Measurements from ENCODE around the gene PLEKHN1. TPM values are rescaled to one million over a fixed set of nuclear protein-coding genes. Genes with fewer than 3 reads are reported as not detected.

Gene PLEKHN1
- total RNA-seq, 2 donors from 2014 or later: 0.59 TPM; not detected in 1

DNA sequence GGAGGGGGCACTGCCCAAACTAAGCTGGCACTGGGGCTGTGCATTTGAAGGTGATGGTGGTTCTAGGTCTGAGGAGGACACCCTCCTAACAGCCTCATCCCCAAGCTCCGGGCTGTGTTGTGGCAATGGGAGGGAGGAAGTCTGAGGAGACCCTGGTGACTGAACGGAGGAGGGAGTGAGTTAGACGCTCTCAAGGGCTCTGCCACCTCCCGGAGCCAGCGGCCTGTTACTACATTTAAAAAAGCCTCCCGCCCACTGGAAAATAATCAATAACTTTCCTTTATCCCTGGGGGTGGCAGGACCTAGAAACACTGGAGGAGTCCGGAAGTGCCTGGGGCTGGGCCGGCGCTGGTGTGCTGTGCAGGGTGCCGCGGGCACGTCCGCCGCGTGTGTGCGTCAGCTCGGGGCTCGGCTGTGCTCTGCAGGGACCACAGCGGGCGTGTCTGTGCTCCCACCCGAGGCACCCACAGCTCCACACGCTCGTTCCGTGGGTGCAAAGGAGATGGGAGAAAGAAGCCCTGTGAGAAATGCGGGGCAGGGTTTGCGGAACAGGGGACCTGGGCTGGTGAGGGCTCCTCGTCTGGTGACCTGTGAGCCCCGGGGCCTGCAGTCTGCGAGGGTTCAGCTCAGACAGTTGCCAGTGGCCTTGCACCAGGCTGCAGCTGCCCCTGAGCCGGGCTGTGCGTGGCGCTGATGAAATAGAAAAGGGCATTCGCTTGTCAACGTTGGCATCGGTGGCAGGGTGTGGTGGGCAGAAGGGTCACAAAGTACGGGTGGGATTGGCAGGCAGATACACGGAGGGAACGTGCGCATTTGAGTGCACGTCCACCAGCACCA is 37.2 kb upstream of the PLEKHN1 start:
- Histone ChIP-seq H3K4me3 (no peak overlapping the region), H3K36me3 (no peaks in the 10 kb centered on the region), H3K27ac (no peak overlapping the region), H3K27me3 (no peaks in the 10 kb centered on the region), H3K9me3 (no peaks in the 10 kb centered on the region), H3K4me1 (peaks cover 0 to 21% of the 10 kb centered on the region in 2 donors)
- TF ChIP-seq CTCF (IDR thresholded peaks at IDR 0.05): no peak
- no peak for DNase-seq (ENCODE audit: low spot score)

DNA sequence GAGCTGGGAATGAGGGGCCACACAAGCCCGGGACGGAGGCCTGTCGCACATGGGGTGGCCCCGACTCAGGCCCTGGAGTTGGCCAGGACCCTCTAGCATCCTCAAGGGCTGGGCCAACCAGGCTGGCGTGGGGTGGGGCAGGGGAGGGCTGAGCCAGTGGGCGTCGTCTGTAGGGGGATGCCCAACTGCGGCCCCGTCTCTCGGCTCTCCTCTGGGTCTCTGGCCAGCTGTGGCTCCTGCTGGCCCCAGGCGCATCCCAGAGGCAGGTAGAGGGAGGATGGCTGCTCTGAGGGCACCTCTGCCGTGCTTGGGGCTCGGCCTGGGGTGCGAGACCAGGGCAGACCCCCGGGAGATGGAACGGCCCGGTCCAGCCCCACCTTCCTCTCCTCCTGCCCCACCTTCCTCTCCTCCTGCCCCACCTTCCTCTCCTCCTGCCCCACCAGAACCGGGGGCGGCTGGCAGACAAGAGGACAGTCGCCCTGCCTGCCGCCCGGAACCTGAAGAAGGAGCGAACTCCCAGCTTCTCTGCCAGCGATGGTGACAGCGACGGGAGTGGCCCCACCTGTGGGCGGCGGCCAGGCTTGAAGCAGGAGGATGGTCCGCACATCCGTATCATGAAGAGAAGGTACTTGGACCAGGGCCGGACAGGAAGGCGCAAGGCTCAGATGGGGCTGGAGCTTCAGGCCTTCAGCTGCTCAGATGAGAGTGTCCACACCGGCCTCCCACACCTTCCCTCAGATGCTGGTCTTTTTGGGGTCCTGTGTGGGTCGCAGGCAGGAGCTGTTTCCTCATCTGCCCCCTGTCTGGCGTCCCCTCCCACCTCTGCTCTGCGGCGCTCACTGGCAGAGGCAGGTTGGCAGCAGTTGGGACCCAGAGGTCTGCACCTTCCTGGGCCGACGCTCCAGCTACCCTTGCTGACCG is 36.3 kb upstream of the PLEKHN1 start:
- Histone ChIP-seq H3K4me1 (peaks cover 0 to 13% of the 10 kb centered on the region in 2 donors), H3K36me3 (no peaks in the 10 kb centered on the region), H3K9me3 (no peaks in the 10 kb centered on the region), H3K27me3 (peaks cover 0 to 1% of the 10 kb centered on the region in 2 donors), H3K4me3 (no peak overlapping the region), H3K27ac (no peak overlapping the region)
- DNase-seq (ENCODE audit: low spot score): no peak
- no peak for TF ChIP-seq CTCF (IDR thresholded peaks at IDR 0.05)

- no peak overlapping the region for H3K27ac ChIP-seq
- peaks cover 0 to 8% of the 10 kb centered on the region in 2 donors for H3K27me3 ChIP-seq
- no peaks in the 10 kb centered on the region for H3K36me3 ChIP-seq
These were observed 35.6 kb upstream of the PLEKHN1 start for GRCh38 chr1:930633-931138.

DNA sequence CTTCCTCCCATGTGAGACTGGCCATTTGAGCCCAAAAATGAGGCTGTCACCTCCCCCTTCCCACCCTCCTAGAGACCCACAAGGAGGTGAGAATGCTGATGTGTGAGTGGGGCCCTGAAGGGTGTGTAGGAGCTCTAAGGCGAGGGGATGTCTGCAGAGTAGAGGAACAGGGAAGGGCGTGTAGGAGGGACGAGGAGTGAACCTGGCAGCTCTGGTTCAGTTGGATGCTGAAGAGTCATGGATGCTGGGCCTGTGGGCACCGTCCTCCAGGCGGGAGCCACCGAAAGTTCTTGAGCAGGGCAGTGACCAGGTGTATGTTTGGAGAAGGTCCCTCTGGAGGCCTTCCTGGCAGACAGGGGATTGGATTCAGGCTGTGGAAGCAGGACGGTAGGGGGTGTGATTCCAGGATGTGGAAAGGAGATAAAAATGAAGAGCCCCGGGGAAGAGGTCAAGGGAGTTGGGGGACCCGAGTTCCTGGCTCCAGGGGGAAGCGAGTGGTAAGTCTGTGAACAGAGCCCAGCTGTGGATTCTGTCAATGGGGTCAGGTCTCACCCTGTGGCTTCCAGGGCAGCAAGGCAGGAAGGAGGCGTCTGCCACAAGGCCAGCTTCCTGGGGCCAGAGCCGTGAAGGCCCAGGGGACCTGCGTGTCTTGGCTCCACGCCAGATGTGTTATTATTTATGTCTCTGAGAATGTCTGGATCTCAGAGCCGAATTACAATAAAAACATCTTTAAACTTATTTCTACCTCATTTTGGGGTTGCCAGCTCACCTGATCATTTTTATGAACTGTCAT is 34.7 kb upstream of the PLEKHN1 start:
- DNase-seq (ENCODE audit: low spot score): no peak
- no peak for TF ChIP-seq CTCF (IDR thresholded peaks at IDR 0.05)
- peaks cover 0 to 16% of the 10 kb centered on the region in 2 donors for H3K4me1 ChIP-seq
- H3K9me3 ChIP-seq: no peaks in the 10 kb centered on the region
- no peak overlapping the region for H3K27ac ChIP-seq
- no peaks in the 10 kb centered on the region for H3K36me3 ChIP-seq
- peaks cover 0 to 8% of the 10 kb centered on the region in 2 donors for H3K27me3 ChIP-seq
- H3K4me3 ChIP-seq: no peak overlapping the region

More at GRCh38 chr1:930633-931138, 35.6 kb upstream of the PLEKHN1 start:
- no peak for TF ChIP-seq CTCF (IDR thresholded peaks at IDR 0.05)
- Histone ChIP-seq H3K4me3 (no peak overlapping the region), H3K9me3 (no peaks in the 10 kb centered on the region), H3K4me1 (peaks cover 0 to 14% of the 10 kb centered on the region in 2 donors)
- no peak for DNase-seq (ENCODE audit: low spot score)

DNA sequence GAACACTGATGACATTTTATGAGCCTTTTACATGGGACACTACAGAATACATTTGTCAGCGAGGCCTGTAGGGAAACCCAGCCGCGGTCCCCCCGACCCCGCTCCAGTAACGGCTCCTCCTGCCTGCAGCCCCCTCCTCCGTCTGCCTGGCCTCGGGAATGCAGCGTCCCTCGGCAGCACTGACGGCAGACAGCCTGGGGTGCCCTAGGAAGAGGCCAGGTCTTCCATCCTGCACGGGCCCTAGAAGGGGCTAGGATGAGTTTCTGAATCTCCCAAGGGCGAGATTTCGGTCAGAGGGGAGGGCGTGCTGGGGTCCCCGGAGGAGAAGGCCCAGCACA is 34.1 kb upstream of the PLEKHN1 start:
- peaks cover 0 to 8% of the 10 kb centered on the region in 2 donors for H3K27me3 ChIP-seq
- no peak overlapping the region for H3K27ac ChIP-seq
- TF ChIP-seq CTCF (IDR thresholded peaks at IDR 0.05): no peak

More for the DNA sequence above, 34.1 kb upstream of the PLEKHN1 start:
- no peak for DNase-seq (ENCODE audit: low spot score)
- no peaks in the 10 kb centered on the region for H3K36me3 ChIP-seq
- H3K9me3 ChIP-seq: no peaks in the 10 kb centered on the region
- H3K4me1 ChIP-seq: peaks cover 0 to 16% of the 10 kb centered on the region in 2 donors
- no peak overlapping the region for H3K4me3 ChIP-seq
